Measurements from ENCODE around the gene KLHL14.

The KLHL14 gene

DNA sequence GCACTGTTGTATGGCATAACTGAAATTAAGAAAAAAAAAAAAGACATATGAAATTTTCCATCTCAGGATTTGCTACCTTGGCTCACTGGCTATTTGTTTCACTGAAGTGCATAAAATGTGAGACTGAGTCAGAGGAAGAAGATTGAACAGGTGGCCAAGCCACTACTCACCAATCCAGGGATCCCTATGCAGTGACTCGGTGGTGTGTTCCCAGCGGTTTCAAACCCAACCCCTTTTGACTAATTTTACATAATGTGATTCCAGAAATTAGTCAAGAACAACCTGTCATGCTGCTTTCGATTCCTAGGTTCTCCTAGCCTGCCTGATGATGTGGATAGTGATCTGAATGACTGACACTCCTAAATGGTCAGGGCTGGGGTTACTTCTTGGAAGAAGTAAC, 77.3 kb downstream of the KLHL14 start:
- TF ChIP-seq, protein P1, sequence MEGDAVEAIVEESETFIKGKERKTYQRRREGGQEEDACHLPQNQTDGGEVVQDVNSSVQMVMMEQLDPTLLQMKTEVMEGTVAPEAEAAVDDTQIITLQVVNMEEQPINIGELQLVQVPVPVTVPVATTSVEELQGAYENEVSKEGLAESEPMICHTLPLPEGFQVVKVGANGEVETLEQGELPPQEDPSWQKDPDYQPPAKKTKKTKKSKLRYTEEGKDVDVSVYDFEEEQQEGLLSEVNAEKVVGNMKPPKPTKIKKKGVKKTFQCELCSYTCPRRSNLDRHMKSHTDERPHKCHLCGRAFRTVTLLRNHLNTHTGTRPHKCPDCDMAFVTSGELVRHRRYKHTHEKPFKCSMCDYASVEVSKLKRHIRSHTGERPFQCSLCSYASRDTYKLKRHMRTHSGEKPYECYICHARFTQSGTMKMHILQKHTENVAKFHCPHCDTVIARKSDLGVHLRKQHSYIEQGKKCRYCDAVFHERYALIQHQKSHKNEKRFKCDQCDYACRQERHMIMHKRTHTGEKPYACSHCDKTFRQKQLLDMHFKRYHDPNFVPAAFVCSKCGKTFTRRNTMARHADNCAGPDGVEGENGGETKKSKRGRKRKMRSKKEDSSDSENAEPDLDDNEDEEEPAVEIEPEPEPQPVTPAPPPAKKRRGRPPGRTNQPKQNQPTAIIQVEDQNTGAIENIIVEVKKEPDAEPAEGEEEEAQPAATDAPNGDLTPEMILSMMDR (IDR thresholded peaks at IDR 0.05; ENCODE audit: low read depth, low read length), result no peak
- TF ChIP-seq POLR2A (IDR thresholded peaks at IDR 0.05; ENCODE audit: extremely low read depth, insufficient read length), result no peak
- TF ChIP-seq MYC (IDR thresholded peaks at IDR 0.05; ENCODE audit: low read depth, low read length), result no peak
- TF ChIP-seq, protein P2, sequence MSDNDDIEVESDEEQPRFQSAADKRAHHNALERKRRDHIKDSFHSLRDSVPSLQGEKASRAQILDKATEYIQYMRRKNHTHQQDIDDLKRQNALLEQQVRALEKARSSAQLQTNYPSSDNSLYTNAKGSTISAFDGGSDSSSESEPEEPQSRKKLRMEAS (IDR thresholded peaks at IDR 0.05; ENCODE audit: low read depth, low read length), result no peak
- DNase-seq (ENCODE audit: low read depth), result no peak
- no peak overlapping the region for H3K4me3 ChIP-seq (ENCODE audit: low read depth, low read length)

DNA sequence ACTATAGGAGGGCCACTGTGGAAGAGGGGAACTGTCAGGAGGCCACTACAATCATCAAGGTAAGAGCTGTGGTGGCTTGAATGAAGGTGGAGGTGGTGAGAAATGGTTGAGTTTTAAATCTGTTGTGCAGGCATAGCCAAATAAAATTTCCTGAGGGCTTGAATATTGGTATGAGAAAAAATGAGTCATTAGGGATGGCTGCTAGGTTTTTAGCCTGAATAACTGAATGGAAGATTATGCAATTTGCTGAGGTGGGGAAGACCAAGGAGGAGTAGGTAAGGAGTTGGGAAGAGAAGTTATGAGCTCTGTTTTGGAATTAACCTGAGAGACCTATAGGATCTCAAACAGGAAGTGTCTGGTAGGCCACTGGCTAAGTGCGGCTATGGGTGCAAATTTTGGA, 84.0 kb downstream of the KLHL14 start:
- TF ChIP-seq, protein P1 (IDR thresholded peaks at IDR 0.05; ENCODE audit: low read depth, low read length), result no peak
- no peak for TF ChIP-seq POLR2A (IDR thresholded peaks at IDR 0.05; ENCODE audit: extremely low read depth, insufficient read length)
- DNase-seq (ENCODE audit: low read depth), result no peak
- no peak overlapping the region for H3K4me3 ChIP-seq (ENCODE audit: low read depth, low read length)

DNA sequence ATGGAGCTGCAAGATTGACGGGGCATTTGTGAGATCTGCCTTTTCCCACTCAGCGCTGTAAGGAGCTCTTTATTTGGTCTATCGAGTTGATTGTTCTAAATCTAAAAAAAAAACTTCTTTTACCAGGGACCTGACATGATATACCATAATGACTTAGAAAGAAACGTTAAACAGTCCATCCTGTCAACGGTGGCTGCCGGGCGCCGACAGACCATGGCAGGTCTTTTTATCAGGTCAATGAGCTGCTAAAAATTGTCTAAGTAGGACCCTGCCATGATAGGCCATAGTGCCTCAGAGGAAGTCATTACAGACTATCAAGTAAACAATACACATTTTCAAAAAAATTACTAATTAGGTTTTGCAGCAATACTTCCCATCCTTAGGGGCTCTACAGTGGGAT, 87.9 kb downstream of the KLHL14 start:
- no peak overlapping the region for H3K4me3 ChIP-seq (ENCODE audit: low read depth, low read length)
- no peak for DNase-seq (ENCODE audit: low read depth)
- TF ChIP-seq POLR2A (IDR thresholded peaks at IDR 0.05; ENCODE audit: extremely low read depth, insufficient read length), result no peak
- TF ChIP-seq, protein P1 (IDR thresholded peaks at IDR 0.05; ENCODE audit: low read depth, low read length), result no peak
- TF ChIP-seq, protein P2 (IDR thresholded peaks at IDR 0.05; ENCODE audit: low read depth, low read length), result no peak
- TF ChIP-seq MYC (IDR thresholded peaks at IDR 0.05; ENCODE audit: low read depth, low read length), result no peak

DNA sequence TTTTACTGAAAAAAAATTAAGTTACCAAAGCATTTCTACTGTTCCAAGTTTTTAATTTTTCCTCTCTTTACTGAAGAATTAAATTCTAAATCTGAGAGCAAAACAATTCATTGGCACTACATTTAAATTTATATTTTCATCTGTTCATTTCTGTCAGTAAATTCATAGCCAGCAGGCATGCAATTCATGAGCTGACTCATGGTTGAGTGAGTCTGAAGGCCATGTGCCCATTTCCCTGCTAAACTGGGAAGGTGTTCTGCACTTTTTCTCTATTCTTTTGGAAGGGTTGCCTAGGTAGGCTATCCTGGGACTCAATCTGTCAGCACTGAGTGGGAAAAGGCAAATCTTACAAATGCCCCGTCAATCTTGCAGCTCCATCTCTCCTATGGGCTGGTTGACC, 88.7 kb downstream of the KLHL14 start:
- no peak overlapping the region for H3K4me3 ChIP-seq (ENCODE audit: low read depth, low read length)
- no peak for TF ChIP-seq POLR2A (IDR thresholded peaks at IDR 0.05; ENCODE audit: extremely low read depth, insufficient read length)
- TF ChIP-seq, protein P1 (IDR thresholded peaks at IDR 0.05; ENCODE audit: low read depth, low read length), result no peak
- TF ChIP-seq, protein P2 (IDR thresholded peaks at IDR 0.05; ENCODE audit: low read depth, low read length), result no peak
- no peak for TF ChIP-seq MYC (IDR thresholded peaks at IDR 0.05; ENCODE audit: low read depth, low read length)
- DNase-seq (ENCODE audit: low read depth), result no peak

DNA sequence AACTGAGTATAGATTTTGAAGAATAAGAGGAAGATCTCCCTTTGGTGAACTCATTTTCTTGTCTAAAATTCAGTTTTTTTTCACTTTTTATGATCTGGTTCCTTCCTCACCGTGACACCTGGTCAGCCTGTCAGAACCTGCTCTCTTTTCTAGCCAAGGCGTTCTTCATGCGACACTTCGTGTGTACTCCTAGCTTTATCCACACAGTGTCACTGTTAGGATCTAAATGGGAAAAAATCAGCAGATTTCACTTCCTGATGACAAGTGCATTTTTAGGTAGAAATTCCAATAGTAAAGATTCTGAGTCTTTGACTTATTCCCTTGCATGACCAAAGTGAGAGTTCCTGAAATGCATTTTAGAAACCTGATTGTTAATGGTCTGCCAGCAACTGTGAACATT, 89.8 kb downstream of the KLHL14 start:
- TF ChIP-seq POLR2A (IDR thresholded peaks at IDR 0.05; ENCODE audit: extremely low read depth, insufficient read length) (no peak), MYC (IDR thresholded peaks at IDR 0.05; ENCODE audit: low read depth, low read length) (no peak)
- TF ChIP-seq, protein P1 (IDR thresholded peaks at IDR 0.05; ENCODE audit: low read depth, low read length), result no peak
- TF ChIP-seq, protein P2 (IDR thresholded peaks at IDR 0.05; ENCODE audit: low read depth, low read length), result no peak
- no peak overlapping the region for H3K4me3 ChIP-seq (ENCODE audit: low read depth, low read length)
- DNase-seq (ENCODE audit: low read depth), result no peak

DNA sequence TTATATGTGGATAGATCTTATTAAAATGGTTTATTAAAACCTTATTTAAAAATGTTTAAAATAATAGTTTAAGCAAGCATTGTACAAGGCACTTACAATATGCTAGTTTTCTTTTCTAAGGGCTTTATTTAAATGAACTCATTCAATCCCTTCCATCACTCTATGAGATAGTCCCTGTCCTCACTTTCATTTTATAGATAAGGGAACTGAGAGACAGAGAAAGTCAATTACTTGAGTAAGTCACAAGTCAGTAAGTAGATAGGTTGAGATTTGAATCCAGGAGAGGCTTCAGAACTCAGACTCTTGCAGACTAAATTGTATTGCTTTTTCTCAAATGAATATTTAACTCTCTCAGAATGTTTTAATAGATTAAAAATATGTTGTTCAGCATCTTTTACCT, 95.2 kb downstream of the KLHL14 start:
- TF ChIP-seq, protein P1 (IDR thresholded peaks at IDR 0.05; ENCODE audit: low read depth, low read length), result no peak
- no peak for TF ChIP-seq MYC (IDR thresholded peaks at IDR 0.05; ENCODE audit: low read depth, low read length)
- TF ChIP-seq, protein P2 (IDR thresholded peaks at IDR 0.05; ENCODE audit: low read depth, low read length), result no peak
- no peak for TF ChIP-seq POLR2A (IDR thresholded peaks at IDR 0.05; ENCODE audit: extremely low read depth, insufficient read length)
- H3K4me3 ChIP-seq (ENCODE audit: low read depth, low read length), result no peak overlapping the region
- no peak for DNase-seq (ENCODE audit: low read depth)
